NCI-H2171 (cell line): ENCODE measurements around the gene FADS1.

Experiments
- DNase-seq: peaks from one replicate; lab custom pipeline; 2025; lab: John Stamatoyannopoulos, UW

The FADS1 gene

GRCh38 chr11:61776561-61777075 is 40.2 kb downstream of the FADS1 start:
- DNase-seq: no peak

GRCh38 chr11:61775606-61776554 is 40.9 kb downstream of the FADS1 start:
- DNase-seq: no peak

- no peak for DNase-seq
Observed at GRCh38 chr11:61775106-61775505, 41.7 kb downstream of the FADS1 start.

- no peak for DNase-seq
Observed at GRCh38 chr11:61774411-61774810, 42.4 kb downstream of the FADS1 start.

- DNase-seq: no peak
Observed at GRCh38 chr11:61773809-61774208, 43.0 kb downstream of the FADS1 start.

GRCh38 chr11:61773356-61773755 is 43.4 kb downstream of the FADS1 start:
- no peak for DNase-seq

GRCh38 chr11:61771985-61772455 is 44.8 kb downstream of the FADS1 start:
- no peak for DNase-seq

GRCh38 chr11:61771195-61771894 is 45.5 kb downstream of the FADS1 start:
- no peak for DNase-seq

GRCh38 chr11:61769946-61770683 is 46.7 kb downstream of the FADS1 start:
- no peak for DNase-seq

GRCh38 chr11:61769169-61769920 is 47.5 kb downstream of the FADS1 start:
- no peak for DNase-seq

GRCh38 chr11:61768376-61769076 is 48.3 kb downstream of the FADS1 start:
- DNase-seq: no peak

- DNase-seq: no peak
Observed at GRCh38 chr11:61766353-61766841, 50.4 kb downstream of the FADS1 start.

- no peak for DNase-seq
Observed at GRCh38 chr11:61765550-61766253, 51.1 kb downstream of the FADS1 start.

- no peak for DNase-seq
Observed at GRCh38 chr11:61764606-61765260, 52.1 kb downstream of the FADS1 start.

GRCh38 chr11:61763930-61764605 is 52.7 kb downstream of the FADS1 start:
- DNase-seq: no peak

- no peak for DNase-seq
Observed at GRCh38 chr11:61762798-61763197, 54.0 kb downstream of the FADS1 start.

- no peak for DNase-seq
Observed at GRCh38 chr11:61762223-61762615, 54.6 kb downstream of the FADS1 start.

GRCh38 chr11:61761440-61762222 is 55.2 kb downstream of the FADS1 start:
- no peak for DNase-seq
